ENCODE data around the gene KCTD15.

GRCh38 chr19:33777351-33777750, 19.3 kb upstream of the KCTD15 start:
- TF ChIP-seq YY1 (IDR thresholded peaks at IDR 0.05; ENCODE audit: low read depth) (no peak), RAD21 (IDR thresholded peaks at IDR 0.05; ENCODE audit: low read depth) (no peak), EP300 (IDR thresholded peaks at IDR 0.05; ENCODE audit: borderline replicate concordance) (no peak), ZBTB7A (IDR thresholded peaks at IDR 0.05; ENCODE audit: low read depth) (no peak), EGR1 (IDR thresholded peaks at IDR 0.05) (no peak), CREB1 (IDR thresholded peaks at IDR 0.05; ENCODE audit: low read depth) (no peak)
